Liver (tissue), 9 donors: ENCODE data around the gene DTL. TPM values are rescaled to one million over a fixed set of nuclear protein-coding genes. Genes with fewer than 3 reads are reported as not detected.

Experiments used
- DNase-seq: peaks from one replicate; pipeline ENCODE4 v3.0.0-alpha.2; 2017; ENCODE audit warnings: low spot score
- H3K27ac ChIP-seq, 2 donors: one replicate each; pipeline ENCODE4 v1.7.0; 2013; ENCODE audit warnings: inconsistent platforms in 2 of 2, low read length in 2 of 2, control low read depth in 1 of 2, low read depth in 1 of 2, mild to moderate bottlenecking in 1 of 2
- H3K27me3 ChIP-seq, 4 donors: one replicate each; pipeline versions ENCODE4 v1.6.1 to v1.7.0; 2013; ENCODE audit warnings: low read length in 3 of 4, inconsistent platforms in 1 of 4, mild to moderate bottlenecking in 1 of 4, moderate library complexity in 1 of 4; ENCODE audit not compliant: control insufficient read depth in 4 of 4, insufficient read depth in 4 of 4
- H3K36me3 ChIP-seq, 4 donors: one replicate each; pipeline versions ENCODE4 v1.6.1 to v1.7.0; 2013; ENCODE audit warnings: low read length in 3 of 4, mild to moderate bottlenecking in 3 of 4, low read depth in 1 of 4, moderate library complexity in 1 of 4; ENCODE audit not compliant: control insufficient read depth in 4 of 4, insufficient read depth in 3 of 4
- H3K4me1 ChIP-seq, 4 donors: one replicate each; pipeline versions ENCODE4 v1.6.1 to v1.7.0; 2013; ENCODE audit warnings: low read length in 3 of 4, mild to moderate bottlenecking in 3 of 4, moderate library complexity in 1 of 4; ENCODE audit not compliant: control insufficient read depth in 4 of 4, insufficient read depth in 4 of 4
- H3K4me3 ChIP-seq, 3 donors: one replicate each; pipeline versions ENCODE4 v1.6.1 to v1.7.0; 2013; ENCODE audit warnings: low read length in 3 of 3, control low read depth in 1 of 3, low read depth in 1 of 3, mild to moderate bottlenecking in 1 of 3
- H3K9ac ChIP-seq, 2 donors: one replicate each; pipeline ENCODE4 v1.7.0; 2013; ENCODE audit warnings: low read length in 2 of 2, mild to moderate bottlenecking in 2 of 2, moderate library complexity in 2 of 2, control low read depth in 1 of 2, low read depth in 1 of 2
- H3K9me3 ChIP-seq, 4 donors: one replicate each; pipeline versions ENCODE4 v1.6.1 to v1.7.0; 2013; ENCODE audit warnings: low read length in 3 of 4; ENCODE audit not compliant: control insufficient read depth in 4 of 4
- ATF3 ChIP-seq: IDR thresholded peaks from 2 replicates; pipeline ENCODE4 v1.6.1; 2016; ENCODE audit warnings: antibody characterized with exemption
- CTCF ChIP-seq: fragments of 150-350 bp; IDR thresholded peaks from 2 replicates; pipeline ENCODE4 v1.5.1; 2017; ENCODE audit warnings: improper control_type of control experiment, low read depth, low read length; ENCODE audit not compliant: missing input control
- EGR1 ChIP-seq, 2 donors: IDR thresholded peaks; 2 replicates each; pipeline ENCODE4 v1.6.1; 2016 to 2018; ENCODE audit warnings: antibody characterized with exemption in 2 of 2, low read depth in 2 of 2
- FOXA1 ChIP-seq: IDR thresholded peaks from 2 replicates; pipeline ENCODE4 v1.6.1; 2016; ENCODE audit warnings: antibody characterized with exemption
- FOXA2 ChIP-seq: IDR thresholded peaks from 2 replicates; pipeline ENCODE4 v1.6.1; 2016; ENCODE audit warnings: antibody characterized with exemption
- GABPA ChIP-seq, 2 donors: IDR thresholded peaks in 1 of 2; conservative IDR thresholded peaks in 1 of 2; 2 replicates each; pipeline ENCODE4 v1.6.1; 2016; ENCODE audit warnings: antibody characterized with exemption in 2 of 2, mild to moderate bottlenecking in 1 of 2, moderate library complexity in 1 of 2
- HNF4A ChIP-seq, 2 donors: conservative IDR thresholded peaks; 2 replicates each; pipeline ENCODE4 v1.6.1; 2016; ENCODE audit warnings: antibody characterized with exemption in 2 of 2, mild to moderate bottlenecking in 2 of 2
- HNF4G ChIP-seq: IDR thresholded peaks from 2 replicates; pipeline ENCODE4 v1.6.1; 2016; ENCODE audit warnings: antibody characterized with exemption
- JUND ChIP-seq, 2 donors: IDR thresholded peaks; 2 replicates each; pipeline ENCODE4 v1.6.1; 2016; ENCODE audit warnings: antibody characterized with exemption in 2 of 2
- NR2F2 ChIP-seq: IDR thresholded peaks from 2 replicates; pipeline ENCODE4 v1.6.1; 2016; ENCODE audit warnings: antibody characterized with exemption
- RAD21 ChIP-seq, 2 donors: IDR thresholded peaks; 2 replicates each; pipeline ENCODE4 v1.6.1; 2016; ENCODE audit warnings: antibody characterized with exemption in 2 of 2, mild to moderate bottlenecking in 2 of 2
- RXRA ChIP-seq, 2 donors: IDR thresholded peaks; 2 replicates each; pipeline ENCODE4 v1.6.1; 2017 to 2018; ENCODE audit warnings: antibody characterized with exemption in 2 of 2, mild to moderate bottlenecking in 1 of 2
- SP1 ChIP-seq: IDR thresholded peaks from 2 replicates; pipeline ENCODE4 v1.6.1; 2018; ENCODE audit warnings: antibody characterized with exemption, mild to moderate bottlenecking
- TAF1 ChIP-seq: conservative IDR thresholded peaks from 2 replicates; pipeline ENCODE4 v1.6.1; 2016; ENCODE audit warnings: antibody characterized with exemption, mild to moderate bottlenecking
- YY1 ChIP-seq: IDR thresholded peaks from 2 replicates; pipeline ENCODE4 v1.6.1; 2016; ENCODE audit warnings: antibody characterized with exemption, mild to moderate bottlenecking
- ZBTB33 ChIP-seq: IDR thresholded peaks from 2 replicates; pipeline ENCODE4 v1.6.1; 2016; ENCODE audit warnings: antibody characterized with exemption
- WGBS: extraction: QIAGEN DNeasy Blood & Tissue Kit; methylation state at CpG from one replicate; pipeline ENCODE4 v1.1.7; 2013; 5-methylcytosine and 5-hydroxymethylcytosine counted together
- polyA plus RNA-seq, 2 donors: library from polyadenylated mRNA; stranded (reverse) in 1 of 2; unstranded in 1 of 2; fragments of 200-250 nt in 1 of 2; fragments of >200 nt in 1 of 2; fragmentation: Nextera tagmentation in 1 of 2; extraction: Ambion mirVana in 1 of 2; gene quantifications; one replicate each; pipeline versions ENCODE4 v1.2.1 to v1.2.3, GENCODE V29; 2013 to 2015
- total RNA-seq, 2 donors: library from RNA; depleted of rRNA; stranded (reverse); fragments of >200 nt; gene quantifications; one replicate each; pipeline ENCODE4 v1.2.3, GENCODE V29; 2014
- TF ChIP-seq, protein P1 (sequence below): IDR thresholded peaks from 2 replicates; pipeline ENCODE4 v1.6.1; 2016; ENCODE audit warnings: antibody characterized with exemption, mild to moderate bottlenecking
- TF ChIP-seq, protein P2 (sequence below): IDR thresholded peaks from 2 replicates; pipeline ENCODE4 v1.6.1; 2016; ENCODE audit warnings: antibody characterized with exemption
- donor health status: healthy.
- donor health status: healthy.
- donor health status: healthy.
- donor health status: healthy.
- donor health status: healthy.

The DTL gene, protein sequence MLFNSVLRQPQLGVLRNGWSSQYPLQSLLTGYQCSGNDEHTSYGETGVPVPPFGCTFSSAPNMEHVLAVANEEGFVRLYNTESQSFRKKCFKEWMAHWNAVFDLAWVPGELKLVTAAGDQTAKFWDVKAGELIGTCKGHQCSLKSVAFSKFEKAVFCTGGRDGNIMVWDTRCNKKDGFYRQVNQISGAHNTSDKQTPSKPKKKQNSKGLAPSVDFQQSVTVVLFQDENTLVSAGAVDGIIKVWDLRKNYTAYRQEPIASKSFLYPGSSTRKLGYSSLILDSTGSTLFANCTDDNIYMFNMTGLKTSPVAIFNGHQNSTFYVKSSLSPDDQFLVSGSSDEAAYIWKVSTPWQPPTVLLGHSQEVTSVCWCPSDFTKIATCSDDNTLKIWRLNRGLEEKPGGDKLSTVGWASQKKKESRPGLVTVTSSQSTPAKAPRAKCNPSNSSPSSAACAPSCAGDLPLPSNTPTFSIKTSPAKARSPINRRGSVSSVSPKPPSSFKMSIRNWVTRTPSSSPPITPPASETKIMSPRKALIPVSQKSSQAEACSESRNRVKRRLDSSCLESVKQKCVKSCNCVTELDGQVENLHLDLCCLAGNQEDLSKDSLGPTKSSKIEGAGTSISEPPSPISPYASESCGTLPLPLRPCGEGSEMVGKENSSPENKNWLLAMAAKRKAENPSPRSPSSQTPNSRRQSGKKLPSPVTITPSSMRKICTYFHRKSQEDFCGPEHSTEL
- total RNA-seq (10 to 100 TPM in 1 of 2 donors, under 1 TPM in 1; 0.17 to 17.9 TPM), polyA plus RNA-seq (1 to 10 TPM in 1 of 2 donors, under 1 TPM in 1; 0.33 to 1.1 TPM)

DNA sequence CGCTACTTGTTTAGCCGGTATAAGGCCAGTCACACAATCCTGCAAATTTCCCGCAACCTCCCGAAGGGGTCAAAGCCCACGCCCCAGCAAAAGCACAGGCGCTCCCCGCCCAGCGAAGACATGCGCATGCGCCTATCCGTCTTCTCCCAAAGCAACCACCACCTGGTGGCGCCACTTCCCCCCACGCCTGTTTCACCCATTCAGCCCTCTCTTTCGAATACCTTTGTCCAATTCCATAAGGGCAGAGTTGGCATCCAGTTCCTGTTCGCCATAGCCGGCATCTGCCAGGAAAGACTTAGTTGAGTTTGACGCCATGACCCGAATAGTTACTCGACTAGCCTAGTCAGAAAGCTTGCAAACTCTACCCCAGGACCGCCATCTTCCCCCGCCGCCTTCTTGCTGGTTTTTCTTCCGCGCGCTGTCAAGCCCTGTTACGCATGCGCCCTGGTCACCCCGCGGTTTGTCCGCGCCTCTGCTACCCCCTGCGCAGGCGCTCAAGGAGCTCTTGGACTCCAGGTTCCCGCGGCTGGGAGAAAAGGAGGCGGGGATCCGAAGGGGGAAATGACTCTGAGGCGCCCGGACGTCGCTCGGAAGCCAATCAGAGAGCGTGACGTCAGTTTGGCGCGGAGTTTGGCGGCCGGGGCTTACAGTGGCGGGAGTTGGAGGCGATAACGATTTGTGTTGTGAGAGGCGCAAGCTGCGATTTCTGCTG lies at the start of gene DTL, which contains the start of gene INTS7:
Gene DTL (plus strand): TSS at position 626 of the 712 bp plus-strand sequence. CDS start 143 bp downstream, outside the sequence.
Gene INTS7 (minus strand): TSS at position 435 of the 712 bp plus-strand sequence. CDS start 120 bp downstream, at position 315.
- Histone ChIP-seq H3K36me3 (no peaks in the 10 kb centered on the region), H3K27me3 (no peaks in the 10 kb centered on the region), H3K4me1 (peaks cover 5 to 29% (median 13%) of the 10 kb centered on the region in 4 donors), H3K9ac (peak within 1 kb of the TSS; percentile 64 to 66), H3K9me3 (no peaks in the 10 kb centered on the region), H3K27ac (peak within 1 kb of the TSS; percentile 81 to 88), H3K4me3 (peak within 1 kb of the TSS; percentile 54 to 73 (median 72))
- TF ChIP-seq EGR1 (IDR thresholded peaks at IDR 0.05; ENCODE audit: low read depth in 2 of 2) (no peak), NR2F2 (peak; percentile 94), SP1 (peak; percentile 81), ZBTB33 (peak; percentile 66), RXRA (IDR thresholded peaks at IDR 0.05) (peak; percentile 79 to 87), FOXA2 (peak; percentile 4), GABPA (IDR thresholded peaks at IDR 0.05 in 1 of 2, conservative IDR thresholded peaks at IDR 0.05 in 1 of 2) (peak in 1 of 2 donors; percentile 83), ATF3 (peak; percentile 66), HNF4A (conservative IDR thresholded peaks at IDR 0.05) (peak; percentile 68 to 69), TAF1 (no peak), JUND (IDR thresholded peaks at IDR 0.05) (peak; percentile 63 to 65), HNF4G (peak; percentile 26), RAD21 (IDR thresholded peaks at IDR 0.05) (peak; percentile 62 to 69), FOXA1 (peak; percentile 9), YY1 (peak; percentile 99), CTCF (no peak)
- TF ChIP-seq, protein P1, sequence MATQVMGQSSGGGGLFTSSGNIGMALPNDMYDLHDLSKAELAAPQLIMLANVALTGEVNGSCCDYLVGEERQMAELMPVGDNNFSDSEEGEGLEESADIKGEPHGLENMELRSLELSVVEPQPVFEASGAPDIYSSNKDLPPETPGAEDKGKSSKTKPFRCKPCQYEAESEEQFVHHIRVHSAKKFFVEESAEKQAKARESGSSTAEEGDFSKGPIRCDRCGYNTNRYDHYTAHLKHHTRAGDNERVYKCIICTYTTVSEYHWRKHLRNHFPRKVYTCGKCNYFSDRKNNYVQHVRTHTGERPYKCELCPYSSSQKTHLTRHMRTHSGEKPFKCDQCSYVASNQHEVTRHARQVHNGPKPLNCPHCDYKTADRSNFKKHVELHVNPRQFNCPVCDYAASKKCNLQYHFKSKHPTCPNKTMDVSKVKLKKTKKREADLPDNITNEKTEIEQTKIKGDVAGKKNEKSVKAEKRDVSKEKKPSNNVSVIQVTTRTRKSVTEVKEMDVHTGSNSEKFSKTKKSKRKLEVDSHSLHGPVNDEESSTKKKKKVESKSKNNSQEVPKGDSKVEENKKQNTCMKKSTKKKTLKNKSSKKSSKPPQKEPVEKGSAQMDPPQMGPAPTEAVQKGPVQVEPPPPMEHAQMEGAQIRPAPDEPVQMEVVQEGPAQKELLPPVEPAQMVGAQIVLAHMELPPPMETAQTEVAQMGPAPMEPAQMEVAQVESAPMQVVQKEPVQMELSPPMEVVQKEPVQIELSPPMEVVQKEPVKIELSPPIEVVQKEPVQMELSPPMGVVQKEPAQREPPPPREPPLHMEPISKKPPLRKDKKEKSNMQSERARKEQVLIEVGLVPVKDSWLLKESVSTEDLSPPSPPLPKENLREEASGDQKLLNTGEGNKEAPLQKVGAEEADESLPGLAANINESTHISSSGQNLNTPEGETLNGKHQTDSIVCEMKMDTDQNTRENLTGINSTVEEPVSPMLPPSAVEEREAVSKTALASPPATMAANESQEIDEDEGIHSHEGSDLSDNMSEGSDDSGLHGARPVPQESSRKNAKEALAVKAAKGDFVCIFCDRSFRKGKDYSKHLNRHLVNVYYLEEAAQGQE: peak; percentile 67
- TF ChIP-seq, protein P2, sequence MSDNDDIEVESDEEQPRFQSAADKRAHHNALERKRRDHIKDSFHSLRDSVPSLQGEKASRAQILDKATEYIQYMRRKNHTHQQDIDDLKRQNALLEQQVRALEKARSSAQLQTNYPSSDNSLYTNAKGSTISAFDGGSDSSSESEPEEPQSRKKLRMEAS: peak; percentile 78
- WGBS: under 1% methylated on average over 53 of the region's 53 CpGs
- DNase-seq: peak; percentile 97
